HTR-8/SVneo (cell line): ENCODE results near the gene KCNIP3.
"Not testable (repeated sequence)": the region's sequence is repeated elsewhere in the genome, so short reads cannot be mapped to it uniquely, and the experiment has no call there.

Source experiments
- DNase-seq: peaks from one replicate; pipeline ENCODE4 v3.0.0; 2011; ENCODE audit warnings: low spot score, mixed read lengths; ENCODE audit not compliant: insufficient read length
- FAIRE-seq: peaks from 2 replicates; lab custom pipeline; 2011; peaks lifted over from hg19 to GRCh38; lab: Jason Lieb, UNC

Gene KCNIP3

GRCh38 chr2:95435162-95435871 is 138.2 kb downstream of the KCNIP3 start:
- peak; percentile 42 for FAIRE-seq
- DNase-seq = not testable (repeated sequence)
